ENCODE results near the gene NOC2L.

GRCh38 chr1:899636-900317 is 59.3 kb downstream of the NOC2L start:
- TF ChIP-seq CTCF (IDR thresholded peaks at IDR 0.05) (no peak), POLR2AphosphoS5 (IDR thresholded peaks at IDR 0.05) (no peak)

Data from esophagus muscularis mucosa (tissue), 3 donors.